ENCODE measurements around the gene SH3BP5. TPM values are rescaled to one million over a fixed set of nuclear protein-coding genes. Genes with fewer than 3 reads are reported as not detected.

SH3BP5 gene
- polyA plus RNA-seq, 1 experiment, result 30.9 TPM

GRCh38 chr3:15319575-15319974 is 12.8 kb downstream of the SH3BP5 start:
- CTCF ChIA-PET, result interaction anchor here (0.8 to 2.1 kb wide), 6 partner anchors 13 to 60 kb away, joined by 3 to 5 read pairs (median 3); partner anchors contain the start of gene SH3BP5
- no peaks in the 10 kb centered on the region for H3K36me3 ChIP-seq (ENCODE audit: control insufficient read depth, insufficient read depth, low read length)
- no peaks in the 10 kb centered on the region for H3K27me3 ChIP-seq (ENCODE audit: control insufficient read depth, insufficient read depth, low read length)
- no peak for TF ChIP-seq CTCF (IDR thresholded peaks at IDR 0.05; ENCODE audit: insufficient read depth, low read depth, low read length)
- H3K4me3 ChIP-seq (ENCODE audit: low read depth, low read length), result no peak overlapping the region
- DNase-seq (ENCODE audit: low read depth), result no peak
- POLR2A ChIA-PET, result interaction anchor here (0.6 to 0.7 kb wide), 2 partner anchors 20 to 28 kb away, joined by 3 read pairs; no protein-coding TSS in a partner anchor

GRCh38 chr3:15319136-15319535 is 13.2 kb downstream of the SH3BP5 start:
- ChIA-PET CTCF (interaction anchor here (0.8 to 2.1 kb wide), 4 partner anchors 14 to 60 kb away, joined by 3 to 5 read pairs (median 3); partner anchors contain the start of gene SH3BP5), POLR2A (no interaction called here)
- Histone ChIP-seq H3K27me3 (ENCODE audit: control insufficient read depth, insufficient read depth, low read length) (no peaks in the 10 kb centered on the region), H3K4me3 (ENCODE audit: low read depth, low read length) (no peak overlapping the region), H3K36me3 (ENCODE audit: control insufficient read depth, insufficient read depth, low read length) (no peaks in the 10 kb centered on the region)
- no peak for TF ChIP-seq CTCF (IDR thresholded peaks at IDR 0.05; ENCODE audit: insufficient read depth, low read depth, low read length)
- DNase-seq (ENCODE audit: low read depth), result no peak

GRCh38 chr3:15318661-15319060 is 13.7 kb downstream of the SH3BP5 start:
- ChIA-PET CTCF (no interaction called here), POLR2A (no interaction called here)
- Histone ChIP-seq H3K36me3 (ENCODE audit: control insufficient read depth, insufficient read depth, low read length) (no peaks in the 10 kb centered on the region), H3K4me3 (ENCODE audit: low read depth, low read length) (no peak overlapping the region), H3K27me3 (ENCODE audit: control insufficient read depth, insufficient read depth, low read length) (no peaks in the 10 kb centered on the region)
- DNase-seq (ENCODE audit: low read depth), result no peak
- no peak for TF ChIP-seq CTCF (IDR thresholded peaks at IDR 0.05; ENCODE audit: insufficient read depth, low read depth, low read length)

- Histone ChIP-seq H3K36me3 (ENCODE audit: control insufficient read depth, insufficient read depth, low read length) (no peaks in the 10 kb centered on the region), H3K27me3 (ENCODE audit: control insufficient read depth, insufficient read depth, low read length) (no peaks in the 10 kb centered on the region), H3K4me3 (ENCODE audit: low read depth, low read length) (no peak overlapping the region)
- no peak for TF ChIP-seq CTCF (IDR thresholded peaks at IDR 0.05; ENCODE audit: insufficient read depth, low read depth, low read length)
- ChIA-PET POLR2A (no interaction called here), CTCF (interaction anchor here (0.8 to 1.5 kb wide), 4 partner anchors 16 to 49 kb away, joined by 3 to 8 read pairs (median 4); partner anchors contain the start of gene SH3BP5)
- DNase-seq (ENCODE audit: low read depth), result no peak
Observed at GRCh38 chr3:15316998-15317435, 15.4 kb downstream of the SH3BP5 start.

GRCh38 chr3:15315003-15315402 is 17.4 kb downstream of the SH3BP5 start:
- TF ChIP-seq CTCF (IDR thresholded peaks at IDR 0.05; ENCODE audit: insufficient read depth, low read depth, low read length), result no peak
- H3K36me3 ChIP-seq (ENCODE audit: control insufficient read depth, insufficient read depth, low read length), result no peaks in the 10 kb centered on the region
- POLR2A ChIA-PET, result interaction anchor here (0.6 kb wide), 1 partner anchor 197 kb away, joined by 6 read pairs; no protein-coding TSS in a partner anchor
- H3K27me3 ChIP-seq (ENCODE audit: control insufficient read depth, insufficient read depth, low read length), result no peaks in the 10 kb centered on the region
- no peak for DNase-seq (ENCODE audit: low read depth)
- CTCF ChIA-PET, result no interaction called here
- no peak overlapping the region for H3K4me3 ChIP-seq (ENCODE audit: low read depth, low read length)
